B cell (primary cell): ENCODE measurements around the gene TMA7. TPM values are rescaled to one million over a fixed set of nuclear protein-coding genes. Genes with fewer than 3 reads are reported as not detected.

Experiments
- ATAC-seq: fragments of 200-7000 bp; cut with Tn5 transposase; one replicate; pipeline ENCODE4 v1.10.0; 2021; ENCODE audit warnings: low read depth, mild to moderate bottlenecking, moderate number of reproducible peaks, moderate library complexity
- CTCF ChIA-PET: fragments of 350-600 bp; sonication (Branson Sonifier 250); formaldehyde crosslinking; loops from one replicate; lab custom pipeline; 2021; ENCODE audit warnings: antibody characterized with exemption, inconsistent platforms; lab: Charles Lee
- POLR2A ChIA-PET: fragments of 350-600 bp; sonication (Branson Sonifier 250); formaldehyde crosslinking; loops from one replicate; lab custom pipeline; 2021; ENCODE audit warnings: antibody characterized with exemption; lab: Charles Lee
- DNase-seq: peaks from one replicate; pipeline ENCODE4 v3.0.0; 2013
- H2AFZ ChIP-seq: 2 replicates; pipeline ENCODE4 v1.6.1; 2012; ENCODE audit warnings: mild to moderate bottlenecking, low read depth, low read length; ENCODE audit not compliant: insufficient read depth, poor library complexity, severe bottlenecking
- H3K27ac ChIP-seq, 2 donors: 1 replicate in 1 of 2; 2 replicates in 1 of 2; pipeline ENCODE4 v1.5.1; 2012 to 2013; ENCODE audit warnings: low read length in 2 of 2, mild to moderate bottlenecking in 2 of 2, moderate library complexity in 1 of 2
- H3K27me3 ChIP-seq, 4 experiments: fragments of 200-600 bp in 1 of 4; sonication (generic) in 1 of 4; replicated peaks in 1 of 4; 1 replicate in 2 of 4; 2 replicates in 2 of 4; pipeline versions ENCODE4 v1.6.1 to v1.7.0; 2013 to 2016; ENCODE audit warnings: low read length in 3 of 4, mild to moderate bottlenecking in 2 of 4, mixed read lengths in 1 of 4, moderate library complexity in 1 of 4; ENCODE audit not compliant: insufficient read depth in 4 of 4, control insufficient read depth in 3 of 4; ENCODE audit errors: control extremely low read depth in 1 of 4
- H3K36me3 ChIP-seq, 2 experiments: replicated peaks in 1 of 2; 1 replicate in 1 of 2; 2 replicates in 1 of 2; pipeline versions ENCODE4 v1.6.1 to v1.7.1; 2013; ENCODE audit warnings: low read length in 1 of 2; ENCODE audit not compliant: insufficient read depth in 2 of 2, control insufficient read depth in 1 of 2; ENCODE audit errors: control extremely low read depth in 1 of 2, extremely low read depth in 1 of 2
- H3K4me1 ChIP-seq, 2 donors: fragments of 200-600 bp in 1 of 2; sonication (generic) in 1 of 2; 1 replicate in 1 of 2; 2 replicates in 1 of 2; pipeline versions ENCODE4 v1.5.1 to v1.6.1; 2013 to 2017; ENCODE audit warnings: low read length in 2 of 2; ENCODE audit not compliant: control insufficient read depth in 2 of 2, insufficient read depth in 2 of 2
- H3K4me2 ChIP-seq: replicated peaks from 2 replicates; pipeline ENCODE3; 2012; ENCODE audit warnings: mild to moderate bottlenecking, low read depth, low read length; ENCODE audit not compliant: poor library complexity, severe bottlenecking
- H3K4me3 ChIP-seq, 5 experiments: fragments of 200-600 bp in 1 of 5; sonication (generic) in 1 of 5; 1 replicate in 3 of 5; 2 replicates in 2 of 5; pipeline versions ENCODE4 v1.5.1 to v1.7.0; 2011 to 2016; ENCODE audit warnings: low read length in 4 of 5, mild to moderate bottlenecking in 4 of 5, low read depth in 2 of 5, control low read depth in 1 of 5, moderate library complexity in 1 of 5; ENCODE audit not compliant: insufficient read depth in 1 of 5; ENCODE audit errors: control extremely low read depth in 1 of 5, extremely low read depth in 1 of 5
- H3K79me2 ChIP-seq: fragments of 200-600 bp; sonication (generic); one replicate; pipeline ENCODE4 v1.6.0; 2016; ENCODE audit warnings: low read length; ENCODE audit not compliant: control insufficient read depth, insufficient read depth
- H3K9ac ChIP-seq: fragments of 200-600 bp; sonication (generic); 2 replicates; pipeline ENCODE4 v1.6.1; 2017; ENCODE audit warnings: mild to moderate bottlenecking, low read length, moderate library complexity
- H3K9me3 ChIP-seq, 3 donors: one replicate each; pipeline versions ENCODE4 v1.6.1 to v1.7.1; 2013; ENCODE audit warnings: low read length in 2 of 3; ENCODE audit not compliant: control insufficient read depth in 2 of 3, insufficient read depth in 1 of 3; ENCODE audit errors: control extremely low read depth in 1 of 3
- H4K20me1 ChIP-seq: 2 replicates; pipeline ENCODE4 v1.6.0; 2012; ENCODE audit warnings: mild to moderate bottlenecking, low read length; ENCODE audit not compliant: insufficient read depth, control insufficient read depth, poor library complexity, severe bottlenecking
- H3K27ac Mint-ChIP-seq: one replicate; pipeline ENCODE4 v1.8.0; 2021; ENCODE audit warnings: mixed read lengths
- H3K27me3 Mint-ChIP-seq: one replicate; pipeline ENCODE4 v1.8.0; 2021; ENCODE audit warnings: mixed read lengths
- H3K4me1 Mint-ChIP-seq: one replicate; pipeline ENCODE4 v1.8.0; 2021; ENCODE audit warnings: mixed read lengths
- H3K4me3 Mint-ChIP-seq: one replicate; pipeline ENCODE4 v1.8.0; 2021; ENCODE audit warnings: mixed read lengths
- H3K9me3 Mint-ChIP-seq: one replicate; pipeline ENCODE4 v1.8.0; 2022; ENCODE audit warnings: mixed read lengths; ENCODE audit not compliant: insufficient read depth
- CTCF ChIP-seq: fragments of 200-600 bp; IDR thresholded peaks from one replicate; pipeline ENCODE4 v1.8.0; 2022; ENCODE audit warnings: antibody characterized with exemption, mild to moderate bottlenecking
- EZH2 ChIP-seq: IDR thresholded peaks from 2 replicates; pipeline ENCODE4 v1.6.1; 2012; ENCODE audit warnings: borderline replicate concordance, low read depth, mild to moderate bottlenecking, moderate library complexity, low read length; ENCODE audit not compliant: insufficient read depth, poor library complexity, severe bottlenecking
- WGBS: methylation state at CpG from one replicate; pipeline ENCODE4 v1.1.5; 2013; ENCODE audit warnings: missing lambda C conversion rate; ENCODE audit not compliant: insufficient coverage; 5-methylcytosine and 5-hydroxymethylcytosine counted together
- intact Hi-C: fragments of 100-400 bp; cut with micrococcal nuclease; formaldehyde crosslinking; loops from one replicate; pipeline ENCODE4 v1.10.0; 2022
- polyA plus RNA-seq: library from polyadenylated mRNA; depleted of rRNA; stranded (reverse); fragments of >200 nt; gene quantifications from 2 replicates; pipeline ENCODE4 v1.2.3, GENCODE V29; 2012
- total RNA-seq, 2 donors: library from RNA; stranded (reverse); fragments of 120-200 nt in 1 of 2; gene quantifications; 1 replicate in 1 of 2; 2 replicates in 1 of 2; pipeline versions ENCODE4 v1.2.3 to v1.2.4, GENCODE V29; 2013 to 2022

The TMA7 gene
- total and polyA plus RNA-seq, 2 donors (not counting 1 experiment from before 2014, with no cell fraction given): 169 to 194 TPM

GRCh38 chr3:48423883-48424695 is 16.0 kb upstream of the TMA7 start:
- Mint-ChIP-seq H3K9me3 (no peaks in the 10 kb centered on the region), H3K27me3 (peaks cover 16% of the 10 kb centered on the region), H3K4me1 (peaks cover 6% of the 10 kb centered on the region), H3K4me3 (no peak overlapping the region), H3K27ac (no peak overlapping the region)
- peaks cover 0 to 3% of the 10 kb centered on the region in 2 donors for H3K4me1 ChIP-seq
- no peaks in the 10 kb centered on the region for H4K20me1 ChIP-seq
- H3K4me2 ChIP-seq: no peak overlapping the region
- TF ChIP-seq EZH2: no peak
- no peak for TF ChIP-seq CTCF
- no peak for ATAC-seq
- no peak overlapping the region for H3K27ac ChIP-seq
- ChIA-PET CTCF (interaction anchor here (0.6 to 2.3 kb wide), 4 partner anchors 12 to 83 kb away, joined by 3 to 16 read pairs (median 7); no protein-coding TSS in a partner anchor), POLR2A (no interaction called here)
- H3K36me3 ChIP-seq: no peaks in the 10 kb centered on the region
- no peak overlapping the region for H3K9ac ChIP-seq
- no peak overlapping the region for H3K4me3 ChIP-seq
- no peak for DNase-seq
- H3K27me3 ChIP-seq: peaks cover 0 to 9% (median 3%) of the 10 kb centered on the region in 4 experiments
- WGBS: 93% methylated on average over 27 of the region's 27 CpGs
- no peaks in the 10 kb centered on the region for H3K79me2 ChIP-seq
- peaks cover 0 to 3% (median 0%) of the 10 kb centered on the region in 3 donors for H3K9me3 ChIP-seq
- intact Hi-C loops: no loop called here
- H2AFZ ChIP-seq: no peak overlapping the region

GRCh38 chr3:48425281-48425812 is 14.7 kb upstream of the TMA7 start:
- CTCF ChIA-PET: interaction anchor here (1.5 to 2.3 kb wide), 2 partner anchors 11 to 24 kb away, joined by 7 to 9 read pairs; no protein-coding TSS in a partner anchor
- ATAC-seq: no peak

More at GRCh38 chr3:48425281-48425812, 14.7 kb upstream of the TMA7 start:
- no peaks in the 10 kb centered on the region for H3K79me2 ChIP-seq
- no peaks in the 10 kb centered on the region for H4K20me1 ChIP-seq
- Mint-ChIP-seq H3K9me3 (no peaks in the 10 kb centered on the region), H3K27ac (no peak overlapping the region), H3K4me1 (peaks cover 9% of the 10 kb centered on the region), H3K4me3 (no peak overlapping the region), H3K27me3 (peaks cover 16% of the 10 kb centered on the region)
- 95% methylated on average over 12 of the region's 13 CpGs for WGBS
- H3K9me3 ChIP-seq: peaks cover 0 to 3% (median 0%) of the 10 kb centered on the region in 3 donors
- peaks cover 6 to 9% of the 10 kb centered on the region in 2 donors for H3K4me1 ChIP-seq
- peaks cover 0 to 9% (median 3%) of the 10 kb centered on the region in 4 experiments for H3K27me3 ChIP-seq
- TF ChIP-seq EZH2 (no peak), CTCF (no peak)
- H3K4me2 ChIP-seq: no peak overlapping the region
- H3K9ac ChIP-seq: no peak overlapping the region
- no peak for DNase-seq
- H3K27ac ChIP-seq: no peak overlapping the region
- no peaks in the 10 kb centered on the region for H3K36me3 ChIP-seq
- POLR2A ChIA-PET: no interaction called here
- no peak overlapping the region for H2AFZ ChIP-seq
- intact Hi-C loops: no loop called here
- no peak overlapping the region for H3K4me3 ChIP-seq
